Heart right ventricle (tissue), 16 donors: ENCODE data around the gene MYO1D. TPM values are rescaled to one million over a fixed set of nuclear protein-coding genes. Genes with fewer than 3 reads are reported as not detected.

Experiments
- ATAC-seq, 8 donors: fragments of 200-7000 bp; cut with Tn5 transposase; one replicate each; pipeline ENCODE4 v1.9.1; 2020; ENCODE audit warnings: mild to moderate bottlenecking in 8 of 8, moderate library complexity in 8 of 8, moderate number of reproducible peaks in 1 of 8
- DNase-seq, 2 donors: peaks; one replicate each; pipeline ENCODE4 v3.0.0-alpha.2; 2020
- H3K27ac ChIP-seq, 10 donors: fragments of 200-600 bp; sonication (generic) in 2 of 10; one replicate each; pipeline versions ENCODE4 v1.5.0 to v1.8.0; 2020 to 2022; ENCODE audit warnings: mild to moderate bottlenecking in 3 of 10
- H3K27me3 ChIP-seq, 7 donors: fragments of 200-600 bp; one replicate each; pipeline ENCODE4 v1.8.0; 2021 to 2022; ENCODE audit warnings: mild to moderate bottlenecking in 2 of 7
- H3K36me3 ChIP-seq, 9 donors: fragments of 200-600 bp; sonication (generic) in 1 of 9; one replicate each; pipeline versions ENCODE4 v1.5.0 to v1.8.0; 2020 to 2022; ENCODE audit warnings: mild to moderate bottlenecking in 2 of 9
- H3K4me1 ChIP-seq, 9 donors: fragments of 200-600 bp; sonication (generic) in 1 of 9; one replicate each; pipeline versions ENCODE4 v1.5.0 to v1.8.0; 2020 to 2022; ENCODE audit warnings: mild to moderate bottlenecking in 4 of 9
- H3K4me3 ChIP-seq, 10 donors: fragments of 200-600 bp; sonication (generic) in 2 of 10; one replicate each; pipeline versions ENCODE4 v1.5.0 to v1.8.0; 2020 to 2022; ENCODE audit warnings: mild to moderate bottlenecking in 7 of 10, moderate library complexity in 2 of 10
- H3K9me3 ChIP-seq, 11 donors: fragments of 200-600 bp in 10 of 11; sonication (generic) in 2 of 11; one replicate each; pipeline versions ENCODE4 v1.5.0 to v1.8.0; 2013 to 2022; ENCODE audit warnings: mild to moderate bottlenecking in 2 of 11, control low read depth in 1 of 11, moderate library complexity in 1 of 11
- CTCF ChIP-seq, 9 donors: fragments of 200-600 bp; sonication (generic) in 2 of 9; IDR thresholded peaks; one replicate each; pipeline versions ENCODE4 v1.5.0 to v1.8.0; 2021 to 2022; ENCODE audit warnings: antibody characterized with exemption in 9 of 9, mild to moderate bottlenecking in 5 of 9, moderate library complexity in 1 of 9
- WGBS, 2 donors: extraction: QIAGEN DNeasy Blood & Tissue Kit; methylation state at CpG; one replicate each; pipeline ENCODE4 v1.1.7; 2013; ENCODE audit warnings: inconsistent platforms in 1 of 2; 5-methylcytosine and 5-hydroxymethylcytosine counted together
- intact Hi-C, 10 donors: fragments of 100-400 bp; cut with DNase I; formaldehyde crosslinking; loops; one replicate each; pipeline versions ENCODE4 v1.11.1 to v1.14.2; 2022
- polyA plus RNA-seq, 2 donors: library from polyadenylated mRNA; stranded (reverse); fragments of 200-250 nt; gene quantifications; one replicate each; pipeline ENCODE4 v1.2.3, GENCODE V29; 2013
- total RNA-seq, 10 donors: library from RNA; stranded (reverse); fragmentation: NEBNext Ultra II Directional in 3 of 10; extraction: Animal tissue kit (Norgen Biotek cat#: 25700) in 3 of 10; gene quantifications; one replicate each; pipeline versions ENCODE4 v1.2.1 to v1.2.4, GENCODE V29; 2021 to 2023
- donor health status: Arrhythmogenic right ventricular cardiomyopathy.
- donor health status: ischemic (EF 13 %, LVEDD 7.1; RV severe dilation, severe dysfunction).
- donor health status: healthy with polysubstance abuse.
- donor health status: DM: no; HTN: yes; CAD: no.
- donor health status: DM: no; HTN: no; CAD: no.
- donor health status: ischemic (EF 25% LVEDD 6.9; RV normal size, moderate dysfunction).
- donor health status: ischemic (EF 25% LVEDD 5.7; RV mildly dilated, moderate dysfunction).
- donor health status: healthy.
- donor health status: DM: yes; HTN: yes; CAD: no.
- donor health status: Ischemic cardiomyopathy.
- donor health status: ischemic (EF 35%, LVEDD 5.7; RV mildly dilated, moderate dysfunction).
- donor health status: nonischemic (EF 11% LVEDD 7.7; RV severe dilation, severe dysfunction).
- donor health status: DM: yes; HTN: yes; CAD: no.
- donor health status: PGD.
- donor health status: ischemic (EF 29% LVEDD 5.4; RV normal size, mild dysfunction).
- donor health status: nonischemic (EF 23%, LVEDD 6.1; RV moderate dilation, normal function).

The MYO1D gene
- total and polyA plus RNA-seq, 12 donors, result 1.9 to 16.4 (median 6.7) TPM

GRCh38 chr17:32794533-32795246 is 82.2 kb downstream of the MYO1D start:
- intact Hi-C loops, result loop anchor here in 2 of 10 donors (5.0 kb wide), 2 partner anchors 88 to 198 kb away; partner anchors contain the start of gene SPACA3 (in 1 of the 2)
- no peak for TF ChIP-seq CTCF (IDR thresholded peaks at IDR 0.05)
- no peak for ATAC-seq
- Histone ChIP-seq H3K27me3 (no peaks in the 10 kb centered on the region), H3K9me3 (no peaks in the 10 kb centered on the region), H3K4me1 (peaks cover 0 to 18% (median 0%) of the 10 kb centered on the region in 9 donors), H3K27ac (no peak overlapping the region), H3K4me3 (no peak overlapping the region), H3K36me3 (no peaks in the 10 kb centered on the region)
- DNase-seq, result no peak
- 92 to 96% methylated on average over 7 of the region's 7 CpGs for WGBS, 2 donors

GRCh38 chr17:32793841-32794240 is 83.1 kb downstream of the MYO1D start:
- 61 to 64% methylated on average over 4 of the region's 4 CpGs for WGBS, 2 donors
- no peak for TF ChIP-seq CTCF (IDR thresholded peaks at IDR 0.05)
- DNase-seq (no peak), ATAC-seq (no peak)
- Histone ChIP-seq H3K27me3 (no peaks in the 10 kb centered on the region), H3K36me3 (no peaks in the 10 kb centered on the region), H3K4me1 (peaks cover 0 to 15% (median 0%) of the 10 kb centered on the region in 9 donors), H3K4me3 (no peak overlapping the region), H3K27ac (no peak overlapping the region), H3K9me3 (no peaks in the 10 kb centered on the region)
- intact Hi-C loops, result loop anchor here in 1 of 10 donors (5.0 kb wide), 1 partner anchor 198 kb away; the partner anchor contains the start of gene SPACA3

- no peak for DNase-seq
- peaks cover 0 to 8% (median 0%) of the 10 kb centered on the region in 9 donors for H3K4me1 ChIP-seq
- no peak for ATAC-seq
- intact Hi-C loops, result loop anchor here in 1 of 10 donors (5.0 kb wide), 1 partner anchor 200 kb away; the partner anchor contains the start of gene SPACA3
- H3K4me3 ChIP-seq, result no peak overlapping the region
- H3K27ac ChIP-seq, result no peak overlapping the region
- no peaks in the 10 kb centered on the region for H3K27me3 ChIP-seq
- no peaks in the 10 kb centered on the region for H3K9me3 ChIP-seq
- no peak for TF ChIP-seq CTCF (IDR thresholded peaks at IDR 0.05)
- 91 to 94% methylated on average over 1 of the region's 1 CpG for WGBS, 2 donors
- H3K36me3 ChIP-seq, result no peaks in the 10 kb centered on the region
Observed at GRCh38 chr17:32792207-32792606, 84.7 kb downstream of the MYO1D start.

GRCh38 chr17:32786169-32786568 is 90.8 kb downstream of the MYO1D start:
- intact Hi-C loops, result loop anchor here in 7 of 10 donors (5.0 to 10.0 kb wide), 5 partner anchors 129 to 969 kb away; partner anchors contain the start of gene SPACA3 (in 2 of the 7)

More at GRCh38 chr17:32786169-32786568, 90.8 kb downstream of the MYO1D start:
- 96 to 98% methylated on average over 3 of the region's 3 CpGs for WGBS, 2 donors
- Histone ChIP-seq H3K27me3 (no peaks in the 10 kb centered on the region), H3K4me1 (no peaks in the 10 kb centered on the region), H3K9me3 (no peaks in the 10 kb centered on the region), H3K4me3 (no peak overlapping the region), H3K36me3 (no peaks in the 10 kb centered on the region), H3K27ac (no peak overlapping the region)
- DNase-seq (no peak), ATAC-seq (no peak)
- TF ChIP-seq CTCF (IDR thresholded peaks at IDR 0.05), result no peak
